ENCODE results near the gene ITIH5. TPM values are rescaled to one million over a fixed set of nuclear protein-coding genes. Genes with fewer than 3 reads are reported as not detected.

ITIH5 gene
- polyA plus RNA-seq, 3 donors: not detected

GRCh38 chr10:7704071-7705016 lies 37.6 kb upstream of the ITIH5 start:
- Mint-ChIP-seq H3K27ac (no peak overlapping the region), H3K4me1 (no peaks in the 10 kb centered on the region), H3K4me3 (peak overlapping the region in 1 of 2 donors; percentile 9), H3K36me3 (no peaks in the 10 kb centered on the region), H3K27me3 (ENCODE audit: low read depth in 3 of 3) (peaks cover 5 to 32% (median 14%) of the 10 kb centered on the region in 3 donors), H3K9me3 (peaks cover 0 to 4% (median 0%) of the 10 kb centered on the region in 7 donors)
- peaks cover 2 to 8% of the 10 kb centered on the region in 2 donors for H3K27me3 ChIP-seq (ENCODE audit: control insufficient read depth in 2 of 2, insufficient read depth in 2 of 2, low read length in 2 of 2)
- H3K36me3 ChIP-seq (replicated peaks in 1 of 2; ENCODE audit: control insufficient read depth in 1 of 2, insufficient read depth in 2 of 2, low read length in 2 of 2): no peaks in the 10 kb centered on the region
- no peak overlapping the region for H3K9ac ChIP-seq (ENCODE audit: insufficient read depth, low read length, poor library complexity, severe bottlenecking)
- H3K79me2 ChIP-seq (ENCODE audit: insufficient read depth, low read length): no peaks in the 10 kb centered on the region
- WGBS (ENCODE audit: insufficient coverage): 100% methylated on average over 1 of the region's 8 CpGs
- H3K4me2 ChIP-seq (replicated peaks; ENCODE audit: extremely low read depth, low read length, poor library complexity, severe bottlenecking): no peak overlapping the region
- intact Hi-C loops (cut with micrococcal nuclease): no loop called here
- no peak overlapping the region for H2AFZ ChIP-seq (ENCODE audit: insufficient read depth, low read depth, low read length, poor library complexity, severe bottlenecking)
- no peak for TF ChIP-seq CTCF (IDR thresholded peaks at IDR 0.05)
- H4K20me1 ChIP-seq (ENCODE audit: insufficient read depth, low read length): no peaks in the 10 kb centered on the region
- no peaks in the 10 kb centered on the region for H3K4me1 ChIP-seq (ENCODE audit: control insufficient read depth in 1 of 2, insufficient read depth in 2 of 2, low read length in 2 of 2)
- no peak for DNase-seq
- H3K4me3 ChIP-seq (replicated peaks in 1 of 3; ENCODE audit: low read depth in 2 of 3, low read length in 3 of 3): no peak overlapping the region
- H3K9me3 ChIP-seq (replicated peaks in 1 of 2; ENCODE audit: control insufficient read depth in 1 of 2, insufficient read depth in 1 of 2, low read length in 2 of 2): no peaks in the 10 kb centered on the region
- no peak overlapping the region for H3K27ac ChIP-seq (ENCODE audit: low read depth in 1 of 2, low read length in 2 of 2)

- Histone ChIP-seq H3K4me2 (replicated peaks; ENCODE audit: extremely low read depth, low read length, poor library complexity, severe bottlenecking) (no peak within 1 kb of the TSS), H3K27ac (ENCODE audit: low read depth in 1 of 2, low read length in 2 of 2) (no peak within 1 kb of the TSS), H3K9ac (ENCODE audit: insufficient read depth, low read length, poor library complexity, severe bottlenecking) (no peak within 1 kb of the TSS), H3K9me3 (replicated peaks in 1 of 2; ENCODE audit: control insufficient read depth in 1 of 2, insufficient read depth in 1 of 2, low read length in 2 of 2) (no peaks in the 10 kb centered on the region), H3K36me3 (replicated peaks in 1 of 2; ENCODE audit: control insufficient read depth in 1 of 2, insufficient read depth in 2 of 2, low read length in 2 of 2) (no peaks in the 10 kb centered on the region), H2AFZ (ENCODE audit: insufficient read depth, low read depth, low read length, poor library complexity, severe bottlenecking) (no peak within 1 kb of the TSS), H3K4me3 (replicated peaks in 1 of 3; ENCODE audit: low read depth in 2 of 3, low read length in 3 of 3) (no peak within 1 kb of the TSS), H3K79me2 (ENCODE audit: insufficient read depth, low read length) (no peaks in the 10 kb centered on the region), H3K27me3 (ENCODE audit: control insufficient read depth in 2 of 2, insufficient read depth in 2 of 2, low read length in 2 of 2) (peaks cover 2 to 8% of the 10 kb centered on the region in 2 donors), H3K4me1 (ENCODE audit: control insufficient read depth in 1 of 2, insufficient read depth in 2 of 2, low read length in 2 of 2) (no peaks in the 10 kb centered on the region), H4K20me1 (ENCODE audit: insufficient read depth, low read length) (no peaks in the 10 kb centered on the region)
- intact Hi-C loops (cut with micrococcal nuclease): no loop called here
- H3K27ac Mint-ChIP-seq: peak within 1 kb of the TSS in 1 of 7 donors; percentile 13
- WGBS (ENCODE audit: insufficient coverage): no CpG with 5 or more reads among the region's 4 CpGs
- no peaks in the 10 kb centered on the region for H3K4me1 Mint-ChIP-seq
- H3K36me3 Mint-ChIP-seq: no peaks in the 10 kb centered on the region
- peaks cover 5 to 32% (median 16%) of the 10 kb centered on the region in 3 donors for H3K27me3 Mint-ChIP-seq (ENCODE audit: low read depth in 3 of 3)
- TF ChIP-seq CTCF (IDR thresholded peaks at IDR 0.05): no peak
- no peak for DNase-seq
- peaks cover 0 to 4% (median 0%) of the 10 kb centered on the region in 7 donors for H3K9me3 Mint-ChIP-seq
- H3K4me3 Mint-ChIP-seq: no peak within 1 kb of the TSS
These were observed 36.4 kb upstream of the ITIH5 start, which contains the start of gene ITIH2 for GRCh38 chr10:7703140-7703539. Gene ITIH2, plus strand, starts transcription at chr10:7703316. Its CDS starts 119 bp downstream, at chr10:7703435.
